HL-60 (cell line): Measurements from ENCODE around the gene XPO1.
A peak's percentile ranks its signal among the peaks of the same experiment; 100 is the strongest.
"Not testable (repeated sequence)": the region's sequence is repeated elsewhere in the genome, so short reads cannot be mapped to it uniquely, and the experiment has no call there.

Experiments
- DNase-seq, 2 experiments: peaks; one replicate each; pipeline ENCODE4 v3.0.0-alpha.2; 2010 to 2020; ENCODE audit warnings: low read depth in 1 of 2, low spot score in 1 of 2
- H3K27ac ChIP-seq: fragments of 250-450 bp; sonication (Bioruptor Pico); replicated peaks from 2 replicates; pipeline ENCODE4 v1.5.1; 2020; ENCODE audit warnings: mild to moderate bottlenecking, moderate library complexity
- H3K27me3 ChIP-seq: fragments of 250-450 bp; sonication (Bioruptor Pico); 2 replicates; pipeline ENCODE4 v1.5.1; 2021; ENCODE audit warnings: mild to moderate bottlenecking, moderate library complexity; ENCODE audit not compliant: insufficient read depth, poor library complexity, severe bottlenecking
- H3K4me3 ChIP-seq: replicated peaks from 2 replicates; pipeline ENCODE4 v1.5.1; 2011; ENCODE audit warnings: mild to moderate bottlenecking, control low read depth, low read length; ENCODE audit not compliant: insufficient read depth
- GABPA ChIP-seq: IDR thresholded peaks from 2 replicates; pipeline ENCODE4 v1.6.1; 2012; ENCODE audit warnings: low read depth
- POLR2AphosphoS5 ChIP-seq: IDR thresholded peaks from 2 replicates; pipeline ENCODE4 v1.6.1; 2012; ENCODE audit warnings: low read depth
- SPI1 ChIP-seq: IDR thresholded peaks from 2 replicates; pipeline ENCODE4 v1.6.1; 2012; ENCODE audit warnings: low read depth, mild to moderate bottlenecking, borderline replicate concordance
- TF ChIP-seq, protein P1 (sequence below): IDR thresholded peaks from one replicate; pipeline ENCODE4 v1.5.1; 2011; ENCODE audit warnings: low read length, control low read depth, inconsistent platforms; ENCODE audit not compliant: insufficient read depth
- TF ChIP-seq, protein P2 (sequence below): IDR thresholded peaks from 2 replicates; pipeline ENCODE4 v1.6.1; 2012; ENCODE audit warnings: low read depth; ENCODE audit not compliant: insufficient replicate concordance

Gene XPO1

DNA sequence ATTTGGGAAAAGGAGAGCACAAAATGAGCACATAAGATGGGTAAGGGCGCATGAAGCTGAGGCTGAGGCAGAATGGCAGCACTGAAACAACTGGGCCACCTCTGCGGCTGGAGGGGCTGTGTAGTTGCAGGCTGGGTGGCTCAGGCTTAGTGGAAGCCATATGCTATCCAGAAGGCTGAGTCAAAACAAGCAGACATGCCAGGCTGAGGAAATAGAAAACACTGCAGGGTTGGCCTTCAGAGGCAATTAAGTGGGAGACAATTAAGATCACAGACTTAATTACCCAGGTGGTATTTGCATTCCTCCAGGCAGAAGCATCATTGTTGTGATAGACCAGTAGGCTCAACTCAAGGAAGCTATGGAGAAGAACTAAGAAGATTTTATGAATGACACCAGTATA, 11.4 kb upstream of the XPO1 start:
- TF ChIP-seq POLR2AphosphoS5: no peak
- no peak for TF ChIP-seq GABPA
- TF ChIP-seq, protein P1, sequence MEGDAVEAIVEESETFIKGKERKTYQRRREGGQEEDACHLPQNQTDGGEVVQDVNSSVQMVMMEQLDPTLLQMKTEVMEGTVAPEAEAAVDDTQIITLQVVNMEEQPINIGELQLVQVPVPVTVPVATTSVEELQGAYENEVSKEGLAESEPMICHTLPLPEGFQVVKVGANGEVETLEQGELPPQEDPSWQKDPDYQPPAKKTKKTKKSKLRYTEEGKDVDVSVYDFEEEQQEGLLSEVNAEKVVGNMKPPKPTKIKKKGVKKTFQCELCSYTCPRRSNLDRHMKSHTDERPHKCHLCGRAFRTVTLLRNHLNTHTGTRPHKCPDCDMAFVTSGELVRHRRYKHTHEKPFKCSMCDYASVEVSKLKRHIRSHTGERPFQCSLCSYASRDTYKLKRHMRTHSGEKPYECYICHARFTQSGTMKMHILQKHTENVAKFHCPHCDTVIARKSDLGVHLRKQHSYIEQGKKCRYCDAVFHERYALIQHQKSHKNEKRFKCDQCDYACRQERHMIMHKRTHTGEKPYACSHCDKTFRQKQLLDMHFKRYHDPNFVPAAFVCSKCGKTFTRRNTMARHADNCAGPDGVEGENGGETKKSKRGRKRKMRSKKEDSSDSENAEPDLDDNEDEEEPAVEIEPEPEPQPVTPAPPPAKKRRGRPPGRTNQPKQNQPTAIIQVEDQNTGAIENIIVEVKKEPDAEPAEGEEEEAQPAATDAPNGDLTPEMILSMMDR: no peak
- TF ChIP-seq, protein P2, sequence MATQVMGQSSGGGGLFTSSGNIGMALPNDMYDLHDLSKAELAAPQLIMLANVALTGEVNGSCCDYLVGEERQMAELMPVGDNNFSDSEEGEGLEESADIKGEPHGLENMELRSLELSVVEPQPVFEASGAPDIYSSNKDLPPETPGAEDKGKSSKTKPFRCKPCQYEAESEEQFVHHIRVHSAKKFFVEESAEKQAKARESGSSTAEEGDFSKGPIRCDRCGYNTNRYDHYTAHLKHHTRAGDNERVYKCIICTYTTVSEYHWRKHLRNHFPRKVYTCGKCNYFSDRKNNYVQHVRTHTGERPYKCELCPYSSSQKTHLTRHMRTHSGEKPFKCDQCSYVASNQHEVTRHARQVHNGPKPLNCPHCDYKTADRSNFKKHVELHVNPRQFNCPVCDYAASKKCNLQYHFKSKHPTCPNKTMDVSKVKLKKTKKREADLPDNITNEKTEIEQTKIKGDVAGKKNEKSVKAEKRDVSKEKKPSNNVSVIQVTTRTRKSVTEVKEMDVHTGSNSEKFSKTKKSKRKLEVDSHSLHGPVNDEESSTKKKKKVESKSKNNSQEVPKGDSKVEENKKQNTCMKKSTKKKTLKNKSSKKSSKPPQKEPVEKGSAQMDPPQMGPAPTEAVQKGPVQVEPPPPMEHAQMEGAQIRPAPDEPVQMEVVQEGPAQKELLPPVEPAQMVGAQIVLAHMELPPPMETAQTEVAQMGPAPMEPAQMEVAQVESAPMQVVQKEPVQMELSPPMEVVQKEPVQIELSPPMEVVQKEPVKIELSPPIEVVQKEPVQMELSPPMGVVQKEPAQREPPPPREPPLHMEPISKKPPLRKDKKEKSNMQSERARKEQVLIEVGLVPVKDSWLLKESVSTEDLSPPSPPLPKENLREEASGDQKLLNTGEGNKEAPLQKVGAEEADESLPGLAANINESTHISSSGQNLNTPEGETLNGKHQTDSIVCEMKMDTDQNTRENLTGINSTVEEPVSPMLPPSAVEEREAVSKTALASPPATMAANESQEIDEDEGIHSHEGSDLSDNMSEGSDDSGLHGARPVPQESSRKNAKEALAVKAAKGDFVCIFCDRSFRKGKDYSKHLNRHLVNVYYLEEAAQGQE: no peak
- TF ChIP-seq SPI1: no peak
- Histone ChIP-seq H3K27me3 (no peaks in the 10 kb centered on the region), H3K27ac (no peak overlapping the region), H3K4me3 (no peak overlapping the region)
- no peak for DNase-seq

DNA sequence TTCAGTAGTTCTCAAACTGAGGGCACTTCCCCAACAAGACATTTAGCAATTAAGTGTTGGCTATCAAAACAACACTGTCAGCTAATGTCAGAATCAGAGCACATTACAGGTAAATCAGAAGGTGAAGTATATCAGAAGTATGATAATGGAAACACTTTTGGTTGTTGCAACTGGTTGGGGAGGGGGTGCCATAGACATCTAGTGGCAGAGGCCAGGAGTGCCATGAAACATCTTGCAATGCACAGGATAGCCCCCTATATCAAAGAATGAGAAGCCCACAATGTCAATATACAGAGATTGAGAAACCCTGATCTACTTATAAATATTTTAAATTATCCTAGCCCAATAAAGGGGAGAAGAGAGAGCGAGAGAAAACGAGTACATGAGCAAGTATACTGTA, 4.9 kb upstream of the XPO1 start:
- Histone ChIP-seq H3K27ac (no peak overlapping the region), H3K27me3 (no peaks in the 10 kb centered on the region), H3K4me3 (no peak overlapping the region)
- DNase-seq: no peak
- no peak for TF ChIP-seq SPI1
- no peak for TF ChIP-seq POLR2AphosphoS5
- TF ChIP-seq, protein P1: no peak
- no peak for TF ChIP-seq GABPA
- TF ChIP-seq, protein P2: no peak

DNA sequence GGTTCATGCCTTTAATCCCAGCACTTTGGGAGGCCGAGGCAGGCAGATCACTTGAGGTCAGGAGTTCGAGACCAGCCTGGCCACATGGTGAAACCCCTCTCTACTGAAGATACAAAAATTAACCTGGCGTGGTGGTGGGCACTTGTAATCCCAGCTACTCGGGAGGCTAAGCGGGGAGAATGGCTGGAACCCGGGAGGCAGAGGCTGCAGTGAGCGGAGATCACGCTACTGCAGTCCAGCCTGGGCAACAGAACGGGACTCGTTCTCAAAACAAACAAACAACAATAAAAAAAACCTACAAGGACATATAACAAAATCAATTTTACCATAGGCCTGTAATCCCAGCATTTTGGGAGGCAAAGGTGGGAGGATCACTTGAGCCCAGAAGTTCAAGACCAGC, 2.0 kb upstream of the XPO1 start:
- not testable (repeated sequence) for H3K4me3 ChIP-seq, DNase-seq, H3K27ac ChIP-seq, H3K27me3 ChIP-seq

DNA sequence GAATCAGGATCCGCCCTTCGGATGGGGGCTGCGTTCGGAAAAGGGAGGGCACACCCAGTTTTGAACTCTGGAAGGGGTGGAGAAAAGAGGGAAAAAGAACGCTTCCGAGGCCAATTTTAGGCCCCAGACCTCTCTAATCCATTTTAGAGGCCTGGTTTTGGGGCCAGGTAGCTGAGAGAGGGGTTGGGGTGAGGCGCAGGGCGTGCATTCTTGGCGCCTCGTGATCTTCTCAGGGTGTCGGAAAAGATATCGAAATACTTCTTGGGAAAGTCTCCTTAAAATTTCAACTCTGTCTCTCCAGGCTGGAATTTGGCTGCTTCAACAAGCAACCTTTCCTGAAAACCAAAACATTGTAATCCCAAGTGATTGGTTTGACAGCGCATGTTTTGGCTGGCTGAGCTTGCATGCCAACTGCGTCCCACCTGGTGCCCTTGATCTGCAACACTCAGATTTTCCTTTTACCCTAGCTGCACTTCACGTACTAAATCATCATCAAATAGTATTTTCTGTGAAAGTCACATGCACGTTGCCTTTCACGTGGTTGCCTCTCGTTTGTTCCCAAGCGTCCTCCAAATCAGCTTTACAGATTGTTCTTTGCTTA, 864 bp upstream of the XPO1 start:
- Histone ChIP-seq H3K4me3 (peak overlapping the region; percentile 72), H3K27me3 (no peaks in the 10 kb centered on the region), H3K27ac (peak overlapping the region; percentile 100)
- DNase-seq: peak in 1 of 2 experiments; percentile 32
- TF ChIP-seq, protein P1: no peak
- TF ChIP-seq POLR2AphosphoS5 (no peak), SPI1 (no peak), GABPA (no peak)
- TF ChIP-seq, protein P2: no peak
